ENCODE data around the gene FBXO45.
"Not testable (repeated sequence)": the region's sequence is repeated elsewhere in the genome, so short reads cannot be mapped to it uniquely, and the experiment has no call there.

FBXO45 gene

GRCh38 chr3:196558476-196558875 lies 10.0 kb upstream of the FBXO45 start:
- DNase-seq = no peak

GRCh38 chr3:196559826-196560225 lies 8.6 kb upstream of the FBXO45 start:
- no peak for DNase-seq

- DNase-seq = no peak
These were observed 4.7 kb upstream of the FBXO45 start for GRCh38 chr3:196563721-196564225.

DNA sequence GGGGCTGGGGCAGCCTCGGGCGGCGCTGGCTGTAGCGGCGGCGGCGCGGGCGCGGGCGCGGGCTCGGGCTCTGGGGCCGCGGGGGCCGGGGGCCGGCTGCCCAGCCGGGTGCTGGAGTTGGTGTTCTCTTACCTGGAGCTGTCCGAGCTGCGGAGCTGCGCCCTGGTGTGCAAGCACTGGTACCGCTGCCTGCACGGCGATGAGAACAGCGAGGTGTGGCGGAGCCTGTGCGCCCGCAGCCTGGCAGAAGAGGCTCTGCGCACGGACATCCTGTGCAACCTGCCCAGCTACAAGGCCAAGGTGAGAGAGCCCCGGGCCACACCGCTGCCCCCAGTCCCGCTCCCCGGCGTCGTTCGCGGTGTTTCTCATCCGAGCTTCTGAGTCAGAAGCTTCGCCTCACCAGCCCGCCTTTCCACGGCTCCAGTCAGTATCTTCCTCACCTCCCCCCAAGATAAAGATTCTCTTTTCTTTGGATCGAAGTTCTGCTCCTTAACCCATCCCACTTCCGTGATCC lies 600 bp downstream of the FBXO45 start:
- DNase-seq = peak; percentile 48

DNA sequence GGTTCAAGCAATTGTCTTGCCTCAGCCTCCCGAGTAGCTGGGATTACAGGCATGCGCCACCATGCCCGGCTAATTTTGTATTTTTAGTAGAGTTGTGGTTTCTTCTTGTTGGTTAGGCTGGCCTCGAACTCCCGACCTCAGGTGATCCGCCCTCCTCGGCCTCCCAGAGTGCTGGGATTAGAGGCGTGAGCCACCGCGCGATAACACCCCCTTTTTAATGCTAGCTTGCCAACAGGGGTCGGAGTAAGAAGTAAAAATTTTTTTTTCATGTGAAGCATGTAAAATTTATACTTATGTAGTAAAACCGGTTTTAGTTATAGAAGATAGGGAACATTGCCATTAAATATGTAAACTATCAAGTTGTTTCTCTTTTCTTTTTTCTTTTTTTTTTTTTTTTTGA lies 1.9 kb downstream of the FBXO45 start:
- not testable (repeated sequence) for DNase-seq

DNA sequence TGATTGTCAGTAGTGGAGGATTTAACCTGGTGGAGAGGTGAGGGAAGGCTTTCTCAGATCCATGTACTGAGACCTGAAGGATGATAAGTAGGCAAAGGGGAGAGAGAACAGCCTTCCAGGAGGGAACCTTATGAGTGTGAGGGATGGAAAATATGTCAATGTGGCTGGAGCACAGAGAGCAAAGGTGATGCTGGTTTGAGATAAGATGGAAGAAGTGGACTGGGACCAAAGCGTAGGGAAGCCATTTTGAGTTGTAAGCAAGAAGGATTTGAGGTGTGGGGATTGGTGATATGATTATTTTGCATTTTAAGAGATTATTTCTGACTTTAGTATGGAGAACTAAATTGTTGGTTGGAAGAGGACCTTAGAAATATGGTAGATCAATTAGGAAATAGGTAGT lies 3.9 kb downstream of the FBXO45 start:
- no peak for DNase-seq

DNA sequence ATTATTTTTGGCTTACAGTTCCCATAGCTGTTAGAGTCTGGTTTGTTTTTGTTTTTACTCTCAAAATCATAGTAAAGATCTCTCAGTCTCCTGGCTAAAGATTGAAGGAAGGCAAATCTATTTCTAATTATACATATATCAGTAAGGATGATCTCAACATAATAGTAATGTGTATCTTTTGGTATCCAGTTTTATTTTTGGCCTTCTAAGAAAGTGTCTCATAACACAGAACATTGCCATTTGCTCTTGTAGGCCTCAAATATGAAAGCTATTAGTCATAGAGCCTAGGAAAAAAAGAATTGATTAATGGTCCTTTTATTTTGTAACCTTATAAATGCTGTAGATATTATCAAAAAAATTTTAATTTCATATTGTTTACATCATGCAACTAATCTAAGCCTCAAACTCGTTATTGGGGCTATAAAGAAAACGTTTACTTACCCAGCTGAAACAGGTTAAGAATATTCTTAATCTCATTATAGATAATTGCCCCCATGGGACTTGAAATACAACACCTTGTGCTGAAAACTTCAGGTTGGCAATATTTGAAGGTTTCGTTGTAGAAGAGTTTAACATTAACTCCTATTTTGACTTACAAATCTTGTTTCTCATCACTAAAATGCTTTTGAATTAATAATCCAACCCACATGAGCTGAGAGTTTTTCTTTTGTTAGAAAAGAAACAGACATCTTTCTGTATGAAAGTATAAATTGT lies 16.7 kb downstream of the FBXO45 start:
- DNase-seq = no peak

DNA sequence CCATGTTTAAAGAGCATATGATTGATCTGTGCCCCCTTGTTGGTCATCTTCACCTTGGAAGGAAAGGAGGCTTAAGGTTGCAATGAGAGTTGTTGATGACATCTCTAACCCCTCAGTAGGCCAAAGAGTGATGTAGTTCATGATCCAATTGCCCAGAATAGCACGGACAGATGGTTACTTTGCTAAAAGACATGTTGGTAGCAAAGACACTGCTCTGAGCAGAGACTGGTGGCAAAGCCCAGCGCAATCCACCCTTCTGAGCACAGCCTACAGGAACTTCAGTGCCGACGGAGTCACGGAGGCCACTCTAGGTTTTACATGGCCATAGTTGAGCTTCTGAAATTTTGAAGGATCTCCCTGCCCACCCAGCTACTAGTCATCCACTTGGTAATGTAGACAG lies 21.8 kb downstream of the FBXO45 start:
- DNase-seq = no peak

DNA sequence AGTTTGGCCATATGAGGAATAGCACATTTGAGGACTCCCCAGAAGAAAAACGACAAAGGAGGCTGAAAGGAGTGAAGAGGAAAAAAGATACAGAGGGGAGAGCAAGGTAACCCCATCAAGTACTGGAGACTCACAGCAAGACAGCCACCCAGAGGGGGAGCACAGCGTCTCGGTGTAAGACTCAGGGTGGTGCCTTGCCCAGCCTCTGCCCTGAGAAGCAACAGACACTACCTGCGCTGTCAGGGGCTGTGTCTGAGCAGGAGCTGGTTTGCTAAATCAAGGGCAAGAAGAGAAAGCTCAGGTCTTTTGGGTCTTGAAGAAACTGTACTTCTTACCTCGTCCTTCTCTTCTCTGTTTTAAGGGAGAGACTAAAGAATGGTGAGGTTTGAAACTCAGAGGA lies 27.9 kb downstream of the FBXO45 start:
- DNase-seq = no peak

DNA sequence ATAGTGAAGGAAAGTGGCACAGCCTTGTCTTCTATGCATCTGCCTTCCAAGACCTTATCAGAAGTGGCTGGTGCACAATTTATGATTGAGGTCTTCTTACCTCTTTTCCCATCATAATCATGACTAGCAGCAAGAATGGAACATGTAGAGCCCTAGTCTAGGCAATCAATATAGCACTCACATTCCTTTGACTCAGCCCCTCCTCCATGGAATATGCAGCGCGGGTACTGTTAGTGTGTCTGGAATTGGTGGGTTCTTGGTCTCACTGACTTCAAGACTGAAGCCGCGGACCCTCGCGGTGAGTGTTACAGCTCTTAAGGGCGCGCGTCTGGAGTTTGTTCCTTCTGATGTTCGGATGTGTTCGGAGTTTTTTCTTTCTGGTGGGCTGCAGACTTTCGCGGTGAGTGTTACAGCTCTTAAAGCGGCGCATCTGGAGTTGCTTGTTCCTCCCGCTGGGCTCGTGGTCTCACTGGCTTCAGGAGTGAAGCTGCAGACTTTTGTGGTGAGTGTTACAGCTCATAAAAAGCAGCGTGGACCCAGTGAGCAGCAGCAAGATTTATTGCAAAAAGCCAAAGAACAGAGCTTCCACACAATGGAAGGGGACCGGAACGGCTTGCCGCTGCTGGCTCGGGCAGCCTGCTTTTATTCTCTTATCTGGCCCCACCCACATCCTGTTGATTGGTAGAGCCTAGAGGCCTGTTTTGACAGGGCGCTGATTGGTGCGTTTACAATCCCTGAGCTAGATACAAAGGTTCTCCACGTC lies 29.7 kb downstream of the FBXO45 start:
- not testable (repeated sequence) for DNase-seq

DNA sequence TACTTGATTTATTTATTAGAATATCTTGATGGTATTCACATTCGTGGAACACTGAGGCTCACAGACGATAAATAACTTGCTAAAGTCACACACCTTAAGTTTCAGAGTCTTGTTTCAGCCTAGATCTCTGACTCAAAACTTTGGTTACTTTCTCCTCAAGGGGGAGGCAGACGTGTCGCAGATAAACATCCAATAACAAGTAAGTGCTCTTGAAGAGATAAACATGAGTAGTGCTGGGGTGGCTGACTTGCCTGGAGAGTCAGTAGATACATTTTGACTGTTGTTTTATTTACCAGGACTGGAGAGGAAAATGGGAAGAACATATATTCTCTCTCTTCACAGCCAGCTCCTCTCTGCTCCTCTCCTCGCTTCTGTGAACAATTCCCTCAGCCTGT lies 31.3 kb downstream of the FBXO45 start:
- no peak for DNase-seq

DNA sequence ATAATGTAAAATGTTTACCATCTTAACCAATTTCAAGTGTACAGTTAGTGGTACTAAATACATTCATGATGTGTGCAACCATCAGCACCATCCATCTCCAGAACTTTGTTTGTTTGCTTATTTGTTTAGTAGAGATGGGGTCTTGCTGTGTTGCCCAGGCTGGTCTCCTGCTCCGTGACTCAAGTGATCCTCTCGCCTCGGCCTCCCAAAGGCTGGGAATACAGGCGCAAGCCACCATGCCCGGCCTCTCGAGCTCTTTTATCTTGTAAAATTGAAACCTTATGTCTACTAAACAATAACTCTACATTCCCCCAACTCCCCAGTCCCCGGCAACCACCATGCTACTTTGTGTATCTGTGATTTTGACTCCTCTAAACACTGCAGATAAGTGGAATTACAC lies 31.9 kb downstream of the FBXO45 start:
- no peak for DNase-seq

DNA sequence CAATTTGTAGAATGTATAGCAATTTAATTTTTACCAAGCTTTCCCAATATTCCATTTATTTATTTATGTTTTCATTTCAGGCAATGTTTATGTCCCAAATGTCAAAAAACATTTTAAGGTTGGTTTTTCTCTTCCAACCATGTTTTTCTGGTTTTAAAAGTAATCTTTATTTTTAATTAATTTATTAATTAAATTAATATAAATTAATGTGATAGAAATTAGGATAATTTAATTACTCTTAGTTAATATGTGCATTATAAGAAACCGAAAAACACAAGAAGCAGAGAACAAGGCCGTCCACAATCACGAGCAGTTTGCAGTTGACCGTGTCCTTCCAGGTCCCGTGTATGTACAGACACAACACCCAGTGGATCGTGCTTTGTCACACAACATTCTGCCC lies 34.2 kb downstream of the FBXO45 start:
- no peak for DNase-seq

DNA sequence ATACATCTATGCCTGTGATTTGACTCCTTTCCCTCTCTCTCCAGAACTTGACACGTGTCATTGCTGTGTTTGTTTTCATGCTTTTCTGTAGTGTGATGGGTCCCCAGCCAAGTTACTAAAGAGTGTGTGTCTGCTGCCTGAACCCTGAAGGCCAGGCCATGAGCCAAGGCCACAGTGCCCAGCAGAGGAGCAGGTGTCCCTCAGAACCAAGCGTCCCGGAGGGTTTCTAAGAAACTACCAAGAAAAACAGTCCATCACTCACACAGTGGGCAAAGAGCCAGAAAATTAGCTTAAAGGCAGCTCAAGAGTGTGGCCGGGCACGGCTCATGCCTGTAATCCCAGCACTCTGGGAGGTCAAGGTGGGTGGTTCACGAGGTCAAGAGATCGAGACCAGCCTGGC lies 35.2 kb downstream of the FBXO45 start:
- DNase-seq = no peak

GRCh38 chr3:196604548-196604947 lies 36.1 kb downstream of the FBXO45 start:
- peak; percentile 47 for DNase-seq

DNA sequence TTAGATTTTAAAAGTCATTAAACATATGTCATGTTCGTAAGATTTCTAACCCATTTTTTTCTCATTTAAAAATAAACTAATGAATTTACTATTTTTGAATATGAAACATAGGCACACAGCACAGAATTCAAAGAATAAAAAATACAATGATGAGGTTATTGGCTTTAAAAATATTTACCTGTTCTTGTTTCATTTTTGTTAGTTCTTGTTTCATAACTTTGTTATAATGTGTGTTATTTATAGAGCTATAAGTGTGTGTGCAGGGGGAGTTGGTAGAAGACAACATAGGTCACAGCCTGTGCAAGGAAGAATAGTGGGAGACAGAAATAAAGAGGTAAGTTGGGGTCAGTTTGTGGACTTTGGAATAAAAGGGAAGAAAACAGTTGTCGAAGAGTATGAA lies 40.2 kb downstream of the FBXO45 start:
- no peak for DNase-seq

DNA sequence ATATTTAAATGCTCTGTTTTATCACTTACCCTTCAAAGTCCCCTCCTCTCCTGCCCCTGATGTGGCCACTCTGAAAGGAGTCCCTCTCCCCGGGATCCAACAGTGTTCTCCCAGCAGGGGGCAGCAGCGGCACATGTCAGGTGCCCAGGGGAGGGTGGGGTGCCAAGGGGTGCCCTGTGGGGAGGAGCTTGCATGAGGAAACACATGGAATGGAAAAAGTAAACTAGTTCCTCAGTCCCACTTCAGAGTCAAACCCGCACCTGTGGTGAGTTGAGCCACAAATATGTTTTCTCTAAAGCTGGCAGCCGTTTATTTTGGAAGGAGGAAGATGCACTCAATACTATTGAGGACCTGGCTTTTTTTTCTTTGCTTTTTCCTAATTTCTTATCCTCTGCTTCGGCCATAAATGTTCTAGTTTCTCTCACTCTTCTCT lies 40.9 kb downstream of the FBXO45 start:
- DNase-seq = peak; percentile 96

DNA sequence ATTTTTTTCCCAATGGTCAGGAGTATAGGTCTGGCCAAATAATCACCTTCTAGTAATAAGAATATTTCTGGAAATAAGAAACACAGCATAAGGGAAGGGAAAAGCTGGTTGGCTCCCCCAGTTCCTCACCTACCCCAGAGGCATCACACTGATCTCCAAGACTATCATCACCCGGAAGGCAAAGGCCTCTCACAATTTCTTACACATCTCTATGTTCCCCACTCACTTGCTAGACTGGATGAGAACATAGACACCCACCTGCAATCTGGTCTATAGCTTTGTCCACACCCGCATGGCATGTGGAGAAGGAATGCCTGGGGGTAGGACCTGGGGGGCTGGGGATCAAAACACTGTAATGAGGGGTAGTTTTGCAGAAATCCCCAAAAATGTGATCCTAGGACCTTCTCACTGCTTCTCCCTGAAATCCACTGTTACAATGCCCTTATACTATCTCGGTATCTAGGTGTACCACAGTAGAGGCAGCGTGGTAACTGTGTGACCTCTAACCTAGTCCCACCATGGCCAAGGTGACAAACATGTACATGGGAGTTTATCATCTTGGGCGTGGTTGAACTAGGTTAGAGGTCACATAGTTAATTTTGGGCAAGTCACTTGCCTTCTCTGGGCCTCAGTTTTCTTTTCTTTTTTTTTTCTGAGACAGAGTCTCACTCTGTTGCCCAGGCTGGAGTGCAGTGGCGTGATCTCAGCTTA lies 41.5 kb downstream of the FBXO45 start:
- no peak for DNase-seq

- DNase-seq = no peak
These were observed 43.5 kb downstream of the FBXO45 start for GRCh38 chr3:196611761-196612483.

GRCh38 chr3:196615234-196615633 lies 46.8 kb downstream of the FBXO45 start:
- not testable (repeated sequence) for DNase-seq

GRCh38 chr3:196617256-196617655 lies 48.8 kb downstream of the FBXO45 start:
- no peak for DNase-seq

DNA sequence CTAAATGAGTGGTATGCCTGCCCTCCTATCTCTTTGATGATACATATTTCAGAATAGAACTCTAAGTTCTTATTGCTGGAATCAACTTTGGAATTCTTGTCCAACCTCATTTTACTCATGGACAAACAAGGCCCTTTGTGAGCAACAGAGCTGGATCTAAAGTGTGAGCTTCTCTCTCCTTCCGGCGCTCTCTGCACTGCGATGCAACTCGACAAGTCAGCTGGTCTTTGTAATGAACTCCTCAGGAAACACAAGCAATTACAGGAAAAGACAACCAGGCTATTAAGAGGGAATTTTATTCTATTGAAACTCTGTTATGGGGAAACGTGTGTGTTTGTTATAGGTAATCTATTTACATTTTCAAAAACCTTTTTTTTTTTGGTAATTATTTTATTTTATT lies 50.8 kb downstream of the FBXO45 start:
- DNase-seq = no peak

DNA sequence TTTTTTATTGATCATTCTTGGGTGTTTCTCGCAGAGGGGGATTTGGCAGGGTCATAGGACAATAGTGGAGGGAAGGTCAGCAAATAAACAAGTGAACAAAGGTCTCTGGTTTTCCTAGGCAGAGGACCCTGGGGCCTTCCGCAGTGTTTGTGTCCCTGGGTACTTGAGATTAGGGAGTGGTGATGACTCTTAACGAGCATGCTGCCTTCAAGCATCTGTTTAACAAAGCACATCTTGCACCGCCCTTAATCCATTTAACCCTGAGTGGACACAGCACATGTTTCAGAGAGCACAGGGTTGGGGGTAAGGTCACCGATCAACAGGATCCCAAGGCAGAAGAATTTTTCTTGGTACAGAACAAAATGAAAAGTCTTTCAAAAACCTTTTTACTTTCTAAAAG lies 51.2 kb downstream of the FBXO45 start:
- not testable (repeated sequence) for DNase-seq

All from activated gamma-delta T cell treated with Interleukin-2 at 50 U/mL for 16 hours (primary cell).